PC-9 (cell line): ENCODE results near the gene HDAC2.

ENCODE experiments used
- EZH2 ChIP-seq: fragments of 200-600 bp; sonication (generic); IDR thresholded peaks from 2 replicates; pipeline ENCODE4 v1.8.0; 2017; ENCODE audit warnings: antibody characterized with exemption, low read depth
- TF ChIP-seq, protein P1 (sequence below): fragments of 200-600 bp; sonication (generic); conservative IDR thresholded peaks from 2 replicates; pipeline ENCODE4 v1.6.1; 2017; ENCODE audit warnings: mixed run types, antibody characterized with exemption, mild to moderate bottlenecking, moderate library complexity

DNA sequence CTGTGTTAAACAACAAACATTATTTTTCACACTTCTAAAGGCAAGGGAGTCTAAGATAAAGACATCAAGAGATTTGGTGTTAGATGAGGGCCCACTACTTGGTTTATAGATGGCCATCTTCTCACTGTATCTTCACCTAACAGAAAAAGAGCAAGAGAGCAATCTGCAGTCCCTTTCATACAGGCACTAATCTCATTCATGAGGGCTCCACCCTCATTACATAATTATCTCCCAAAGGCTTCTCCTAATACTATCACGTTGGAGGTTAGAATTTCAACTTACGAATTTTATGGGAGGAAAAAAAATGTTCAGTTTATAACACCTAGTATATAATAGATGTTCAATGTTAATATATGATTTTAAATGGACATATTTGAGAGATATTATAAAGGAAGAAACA lies 45.6 kb downstream of the HDAC2 start:
- TF ChIP-seq, protein P1, sequence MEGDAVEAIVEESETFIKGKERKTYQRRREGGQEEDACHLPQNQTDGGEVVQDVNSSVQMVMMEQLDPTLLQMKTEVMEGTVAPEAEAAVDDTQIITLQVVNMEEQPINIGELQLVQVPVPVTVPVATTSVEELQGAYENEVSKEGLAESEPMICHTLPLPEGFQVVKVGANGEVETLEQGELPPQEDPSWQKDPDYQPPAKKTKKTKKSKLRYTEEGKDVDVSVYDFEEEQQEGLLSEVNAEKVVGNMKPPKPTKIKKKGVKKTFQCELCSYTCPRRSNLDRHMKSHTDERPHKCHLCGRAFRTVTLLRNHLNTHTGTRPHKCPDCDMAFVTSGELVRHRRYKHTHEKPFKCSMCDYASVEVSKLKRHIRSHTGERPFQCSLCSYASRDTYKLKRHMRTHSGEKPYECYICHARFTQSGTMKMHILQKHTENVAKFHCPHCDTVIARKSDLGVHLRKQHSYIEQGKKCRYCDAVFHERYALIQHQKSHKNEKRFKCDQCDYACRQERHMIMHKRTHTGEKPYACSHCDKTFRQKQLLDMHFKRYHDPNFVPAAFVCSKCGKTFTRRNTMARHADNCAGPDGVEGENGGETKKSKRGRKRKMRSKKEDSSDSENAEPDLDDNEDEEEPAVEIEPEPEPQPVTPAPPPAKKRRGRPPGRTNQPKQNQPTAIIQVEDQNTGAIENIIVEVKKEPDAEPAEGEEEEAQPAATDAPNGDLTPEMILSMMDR: no peak
- no peak for TF ChIP-seq EZH2
